H1 (cell line): ENCODE measurements around the gene CRISPLD2. TPM values are rescaled to one million over a fixed set of nuclear protein-coding genes. Genes with fewer than 3 reads are reported as not detected.
"Not testable (repeated sequence)": the region's sequence is repeated elsewhere in the genome, so short reads cannot be mapped to it uniquely, and the experiment has no call there.

Experiments used
- CTCF ChIA-PET: fragments of 300-600 bp; sonication (Branson Sonifier 250); formaldehyde crosslinking; loops from one replicate; lab custom pipeline; 2021; ENCODE audit not compliant: partially characterized antibody; lab: Charles Lee
- POLR2A ChIA-PET: fragments of 300-600 bp; sonication (Branson Sonifier 250); formaldehyde crosslinking; loops from one replicate; lab custom pipeline; 2021; ENCODE audit warnings: inconsistent platforms; ENCODE audit not compliant: partially characterized antibody; lab: Charles Lee
- DNase-seq, 2 experiments: peaks; one replicate each; pipeline versions ENCODE4 v3.0.0 to v3.0.0-alpha.2; 2010 to 2022; ENCODE audit warnings: low spot score in 2 of 2, low read depth in 1 of 2, mixed read lengths in 1 of 2
- FAIRE-seq: peaks from 2 replicates; lab custom pipeline; 2011; peaks lifted over from hg19 to GRCh38; lab: Jason Lieb, UNC
- H2AFZ ChIP-seq: 2 replicates; pipeline ENCODE4 v1.8.1; 2012; ENCODE audit warnings: low read length, inconsistent platforms
- H2AK5ac ChIP-seq: 2 replicates; pipeline ENCODE4 v1.6.1; 2013; ENCODE audit warnings: low read depth, low read length
- H2BK120ac ChIP-seq: replicated peaks from 2 replicates; pipeline ENCODE3; 2013; ENCODE audit warnings: low read depth, low read length, inconsistent platforms
- H2BK12ac ChIP-seq: 2 replicates; pipeline ENCODE4 v1.6.1; 2013; ENCODE audit warnings: low read depth, low read length
- H2BK15ac ChIP-seq: 2 replicates; pipeline ENCODE4 v1.6.1; 2013; ENCODE audit warnings: low read length
- H2BK20ac ChIP-seq: 2 replicates; pipeline ENCODE4 v1.6.1; 2013; ENCODE audit warnings: low read length
- H2BK5ac ChIP-seq: 2 replicates; pipeline ENCODE4 v1.6.1; 2013; ENCODE audit warnings: low read depth, low read length
- H3K14ac ChIP-seq: 2 replicates; pipeline ENCODE4 v1.6.1; 2013; ENCODE audit warnings: inconsistent platforms; ENCODE audit not compliant: insufficient read length
- H3K18ac ChIP-seq: 2 replicates; pipeline ENCODE4 v1.6.1; 2013; ENCODE audit warnings: low read length; ENCODE audit errors: extremely low read depth
- H3K23ac ChIP-seq: 2 replicates; pipeline ENCODE4 v1.6.1; 2013; ENCODE audit warnings: inconsistent platforms; ENCODE audit not compliant: insufficient read length
- H3K23me2 ChIP-seq: 2 replicates; pipeline ENCODE4 v1.6.1; 2013; ENCODE audit warnings: low read depth, low read length
- H3K27ac ChIP-seq: 2 replicates; pipeline ENCODE4 v1.6.1; 2011; ENCODE audit warnings: low read depth, low read length, inconsistent platforms
- H3K27me3 ChIP-seq, 4 experiments: replicated peaks in 1 of 4; 1 replicate in 1 of 4; 2 replicates in 3 of 4; pipeline versions ENCODE4 v1.6.1 to v1.8.1; 2011 to 2013; ENCODE audit warnings: low read length in 3 of 4, mild to moderate bottlenecking in 3 of 4, inconsistent platforms in 2 of 4, mixed read lengths in 2 of 4, moderate library complexity in 1 of 4; ENCODE audit not compliant: control insufficient read depth in 3 of 4, insufficient read depth in 3 of 4; ENCODE audit errors: extremely low read depth in 1 of 4
- H3K36me3 ChIP-seq, 4 experiments: 2 replicates each; pipeline versions ENCODE4 v1.6.1 to v1.8.1; 2011 to 2013; ENCODE audit warnings: mild to moderate bottlenecking in 4 of 4, low read length in 3 of 4, moderate library complexity in 2 of 4, control low read depth in 1 of 4, inconsistent platforms in 1 of 4; ENCODE audit not compliant: insufficient read depth in 4 of 4, control insufficient read depth in 2 of 4
- H3K4ac ChIP-seq: replicated peaks from 2 replicates; pipeline ENCODE3; 2013; ENCODE audit warnings: low read length, low read depth, mixed read lengths, inconsistent platforms; ENCODE audit not compliant: insufficient read length
- H3K4me1 ChIP-seq, 4 experiments: replicated peaks in 1 of 4; 1 replicate in 1 of 4; 2 replicates in 3 of 4; pipeline versions ENCODE4 v1.6.1 to v1.8.1; 2011 to 2013; ENCODE audit warnings: low read length in 3 of 4, inconsistent platforms in 2 of 4, mixed read lengths in 1 of 4; ENCODE audit not compliant: insufficient read depth in 4 of 4, control insufficient read depth in 3 of 4
- H3K4me2 ChIP-seq, 2 experiments: 2 replicates each; pipeline versions ENCODE4 v1.6.1 to v1.8.1; 2011 to 2013; ENCODE audit warnings: low read depth in 2 of 2, low read length in 2 of 2, control low read depth in 1 of 2, inconsistent platforms in 1 of 2, mild to moderate bottlenecking in 1 of 2; ENCODE audit not compliant: insufficient read depth in 1 of 2
- H3K4me3 ChIP-seq, 4 experiments: fragments of 200-600, 300-600 bp in 1 of 4; sonication (generic), shearing (Covaris generic), sonication (Bioruptor Twin) in 1 of 4; 2 replicates each; pipeline versions ENCODE4 v1.5.1 to v1.8.1; 2011 to 2016; ENCODE audit warnings: low read length in 4 of 4, low read depth in 3 of 4, control low read depth in 2 of 4, inconsistent platforms in 2 of 4, mild to moderate bottlenecking in 2 of 4, mixed read lengths in 1 of 4, moderate library complexity in 1 of 4; ENCODE audit not compliant: insufficient read depth in 2 of 4; ENCODE audit errors: extremely low read depth in 1 of 4
- H3K56ac ChIP-seq: replicated peaks from 2 replicates; pipeline ENCODE3; 2013; ENCODE audit warnings: low read depth, mild to moderate bottlenecking, mixed read lengths, low read length, inconsistent platforms; ENCODE audit not compliant: insufficient read length
- H3K79me1 ChIP-seq: 2 replicates; pipeline ENCODE4 v1.6.1; 2013; ENCODE audit warnings: low read depth, low read length, control low read depth
- H3K79me2 ChIP-seq, 2 experiments: 2 replicates each; pipeline versions ENCODE4 v1.6.1 to v1.8.1; 2012 to 2013; ENCODE audit warnings: low read length in 2 of 2, mild to moderate bottlenecking in 2 of 2, inconsistent platforms in 1 of 2; ENCODE audit not compliant: insufficient read depth in 2 of 2, control insufficient read depth in 1 of 2
- H3K9ac ChIP-seq, 4 experiments: replicated peaks in 1 of 4; 1 replicate in 1 of 4; 2 replicates in 3 of 4; pipeline versions ENCODE4 v1.6.1 to v1.8.1; 2011 to 2013; ENCODE audit warnings: low read depth in 3 of 4, low read length in 3 of 4, control low read depth in 2 of 4, mild to moderate bottlenecking in 2 of 4, moderate library complexity in 2 of 4, inconsistent platforms in 1 of 4; ENCODE audit errors: extremely low read depth in 1 of 4
- H3K9me3 ChIP-seq, 2 experiments: 2 replicates each; pipeline versions ENCODE4 v1.6.1 to v1.8.1; 2012 to 2013; ENCODE audit warnings: mild to moderate bottlenecking in 2 of 2, moderate library complexity in 2 of 2, control low read depth in 1 of 2, inconsistent platforms in 1 of 2, low read depth in 1 of 2, low read length in 1 of 2, mixed read lengths in 1 of 2; ENCODE audit not compliant: insufficient read depth in 2 of 2
- H4K20me1 ChIP-seq, 2 experiments: replicated peaks in 1 of 2; 2 replicates each; pipeline versions ENCODE3 to v1.8.1; 2011 to 2013; ENCODE audit warnings: inconsistent platforms in 2 of 2, low read length in 2 of 2, mild to moderate bottlenecking in 1 of 2; ENCODE audit not compliant: insufficient read depth in 2 of 2, control insufficient read depth in 1 of 2
- H4K5ac ChIP-seq: 2 replicates; pipeline ENCODE4 v1.6.1; 2013; ENCODE audit warnings: low read length, low read depth, mixed read lengths, inconsistent platforms; ENCODE audit not compliant: insufficient read length
- H4K8ac ChIP-seq: 2 replicates; pipeline ENCODE4 v1.8.0; 2013; ENCODE audit warnings: mild to moderate bottlenecking, moderate library complexity, low read length, inconsistent platforms; ENCODE audit not compliant: insufficient read depth; ENCODE audit errors: extremely low read depth
- H4K91ac ChIP-seq: replicated peaks from 2 replicates; pipeline ENCODE3; 2013; ENCODE audit warnings: low read length, mixed read lengths, inconsistent platforms; ENCODE audit not compliant: insufficient read length
- WGBS, 2 experiments: shearing (Covaris generic) in 1 of 2; methylation state at CpG; one replicate each; pipeline versions ENCODE4 v1.1.6 to v1.1.7; 2013 to 2015; ENCODE audit warnings: low lambda C conversion rate in 2 of 2, mixed read lengths in 2 of 2, inconsistent platforms in 1 of 2, low coverage in 1 of 2, missing lambda C conversion rate in 1 of 2; ENCODE audit not compliant: insufficient replicate concordance in 2 of 2, insufficient coverage in 1 of 2, insufficient read length in 1 of 2; ENCODE audit errors: extremely low coverage in 1 of 2, missing lambda C conversion rate in 1 of 2; 5-methylcytosine and 5-hydroxymethylcytosine counted together
- polyA plus RNA-seq, 7 experiments: library from polyadenylated mRNA; depleted of rRNA in 3 of 7; stranded (reverse) in 5 of 7; unstranded in 2 of 7; fragments of >200 nt in 5 of 7; fragments of 200-250 nt in 2 of 7; gene quantifications; 1 replicate in 5 of 7; 2 replicates in 1 of 7; 4 replicates in 1 of 7; pipeline versions ENCODE4 v1.2.1 to v1.2.3, GENCODE V29; 2011 to 2013; ENCODE audit warnings: missing spikeins in 2 of 7, mixed read lengths in 2 of 7
- total RNA-seq: library from RNA; stranded (reverse); fragmentation: NEBNext Ultra II Directional; extraction: Animal tissue kit (Norgen Biotek cat#: 25700); gene quantifications from 2 replicates; pipeline ENCODE4 v1.2.1, GENCODE V29; 2021

CRISPLD2 gene
- total and polyA plus RNA-seq, 2 of the 8 experiments (the other 6 are each of a cell fraction or from before 2014, with no cell fraction given), result 2.7 to 5.1 TPM

DNA sequence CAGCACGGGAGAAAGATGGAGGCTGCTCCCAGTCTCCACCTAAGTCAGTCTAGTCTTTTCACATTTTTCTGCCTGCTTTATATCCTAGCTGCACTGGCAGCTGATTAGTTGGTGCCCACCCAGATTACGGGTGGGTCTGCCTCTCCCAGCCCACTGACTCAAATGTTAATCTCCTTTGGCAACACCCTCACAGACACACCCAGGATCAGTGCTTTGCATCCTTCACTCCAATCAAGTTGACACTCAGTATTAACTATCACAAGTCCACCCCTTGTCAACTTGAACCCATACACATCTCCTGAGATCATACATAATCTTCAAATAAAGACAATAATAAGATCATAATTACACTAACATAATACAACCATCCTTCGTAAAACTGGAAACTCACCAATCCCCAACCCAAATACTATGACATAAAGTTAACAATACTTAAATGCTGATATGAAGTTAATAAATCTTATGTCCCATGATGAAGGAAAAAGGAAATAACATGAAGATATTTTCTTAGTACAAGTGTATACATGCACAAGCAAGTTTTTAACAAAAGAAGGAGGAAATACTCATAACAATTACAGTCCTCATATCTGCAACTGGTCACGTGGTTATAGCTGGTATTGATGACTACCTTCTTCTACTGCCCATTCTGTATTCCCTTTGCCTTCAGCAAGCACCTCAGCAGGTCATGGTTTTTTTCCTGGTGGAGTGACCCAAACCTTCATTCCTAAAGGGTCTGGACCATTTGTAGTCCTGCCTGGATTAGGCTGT, 35.8 kb downstream of the CRISPLD2 start:
- H3K4me3 ChIP-seq, H2BK5ac ChIP-seq, H3K23me2 ChIP-seq, H3K23ac ChIP-seq, H3K4ac ChIP-seq, H3K4me2 ChIP-seq, H3K79me1 ChIP-seq, H4K5ac ChIP-seq, FAIRE-seq, H3K4me1 ChIP-seq, H3K79me2 ChIP-seq, H2AFZ ChIP-seq, H2AK5ac ChIP-seq, H2BK120ac ChIP-seq, H3K27me3 ChIP-seq, H4K91ac ChIP-seq, H4K8ac ChIP-seq, H4K20me1 ChIP-seq, DNase-seq, H3K27ac ChIP-seq, H3K56ac ChIP-seq, H2BK15ac ChIP-seq, H3K36me3 ChIP-seq, H3K9me3 ChIP-seq, H3K18ac ChIP-seq, H3K9ac ChIP-seq, H3K14ac ChIP-seq, H2BK12ac ChIP-seq, H2BK20ac ChIP-seq: not testable (repeated sequence)
- CTCF ChIA-PET, result interaction anchor here (0.5 to 0.6 kb wide), 2 partner anchors 117 to 1086 kb away, joined by 3 read pairs; no protein-coding TSS in a partner anchor
- 86% methylated on average over 4 of the region's 4 CpGs; no CpG with 5 or more reads in 1 of the 2 experiments for WGBS, 2 experiments
- POLR2A ChIA-PET, result interaction anchor here (0.8 to 1.4 kb wide), 2 partner anchors 8 to 13 kb away, joined by 3 to 6 read pairs; no protein-coding TSS in a partner anchor
